HCT116 (cell line): ENCODE data around the gene TNFSF10.

Experiments used
- CBX3 ChIP-seq: IDR thresholded peaks from 2 replicates; pipeline ENCODE4 v1.6.1; 2012; ENCODE audit warnings: low read depth
- CEBPB ChIP-seq: IDR thresholded peaks from 2 replicates; pipeline ENCODE4 v1.6.1; 2012; ENCODE audit warnings: low read depth
- EZH2 ChIP-seq: fragments of 200-600 bp; sonication (generic); IDR thresholded peaks from 2 replicates; pipeline ENCODE4 v1.6.1; 2017; ENCODE audit warnings: antibody characterized with exemption, mixed run types
- POLR2A ChIP-seq: IDR thresholded peaks from 2 replicates; pipeline ENCODE4 v1.7.0; 2011; ENCODE audit warnings: borderline replicate concordance; ENCODE audit not compliant: insufficient read depth, insufficient read length; ENCODE audit errors: extremely low read depth
- YY1 ChIP-seq: IDR thresholded peaks from 2 replicates; pipeline ENCODE4 v1.6.1; 2011; ENCODE audit warnings: low read length, low read depth, moderate library complexity, mild to moderate bottlenecking; ENCODE audit not compliant: insufficient replicate concordance; ENCODE audit errors: extremely low read depth
- ZFX ChIP-seq: fragments of 450-650 bp; IDR thresholded peaks from 2 replicates; pipeline ENCODE4 v1.6.1; 2017
- ZNF274 ChIP-seq: fragments of 200-500 bp; sonication (Bioruptor generic); IDR thresholded peaks from 2 replicates; pipeline ENCODE4 v1.6.1; 2014; ENCODE audit warnings: mild to moderate bottlenecking, low read depth, low read length, inconsistent platforms
- TF ChIP-seq, protein P1 (sequence below), 3 experiments: fragments of 200-600 bp in 1 of 3; sonication (generic) in 1 of 3; IDR thresholded peaks in 2 of 3; conservative IDR thresholded peaks in 1 of 3; 2 replicates each; pipeline ENCODE4 v1.5.1; 2012 to 2017; ENCODE audit warnings: low read depth in 2 of 3, low read length in 2 of 3, antibody characterized with exemption in 1 of 3, borderline replicate concordance in 1 of 3, control low read depth in 1 of 3, mild to moderate bottlenecking in 1 of 3, mixed read lengths in 1 of 3, mixed run types in 1 of 3, moderate library complexity in 1 of 3; ENCODE audit not compliant: insufficient read depth in 1 of 3
- TF ChIP-seq, protein P2 (sequence below): IDR thresholded peaks from 2 replicates; pipeline ENCODE4 v1.6.1; 2011; ENCODE audit warnings: mild to moderate bottlenecking, low read length, moderate library complexity; ENCODE audit not compliant: insufficient replicate concordance; ENCODE audit errors: extremely low read depth
- TF ChIP-seq, protein P3 (sequence below): IDR thresholded peaks from 2 replicates; pipeline ENCODE4 v1.6.1; 2012; ENCODE audit warnings: low read depth

DNA sequence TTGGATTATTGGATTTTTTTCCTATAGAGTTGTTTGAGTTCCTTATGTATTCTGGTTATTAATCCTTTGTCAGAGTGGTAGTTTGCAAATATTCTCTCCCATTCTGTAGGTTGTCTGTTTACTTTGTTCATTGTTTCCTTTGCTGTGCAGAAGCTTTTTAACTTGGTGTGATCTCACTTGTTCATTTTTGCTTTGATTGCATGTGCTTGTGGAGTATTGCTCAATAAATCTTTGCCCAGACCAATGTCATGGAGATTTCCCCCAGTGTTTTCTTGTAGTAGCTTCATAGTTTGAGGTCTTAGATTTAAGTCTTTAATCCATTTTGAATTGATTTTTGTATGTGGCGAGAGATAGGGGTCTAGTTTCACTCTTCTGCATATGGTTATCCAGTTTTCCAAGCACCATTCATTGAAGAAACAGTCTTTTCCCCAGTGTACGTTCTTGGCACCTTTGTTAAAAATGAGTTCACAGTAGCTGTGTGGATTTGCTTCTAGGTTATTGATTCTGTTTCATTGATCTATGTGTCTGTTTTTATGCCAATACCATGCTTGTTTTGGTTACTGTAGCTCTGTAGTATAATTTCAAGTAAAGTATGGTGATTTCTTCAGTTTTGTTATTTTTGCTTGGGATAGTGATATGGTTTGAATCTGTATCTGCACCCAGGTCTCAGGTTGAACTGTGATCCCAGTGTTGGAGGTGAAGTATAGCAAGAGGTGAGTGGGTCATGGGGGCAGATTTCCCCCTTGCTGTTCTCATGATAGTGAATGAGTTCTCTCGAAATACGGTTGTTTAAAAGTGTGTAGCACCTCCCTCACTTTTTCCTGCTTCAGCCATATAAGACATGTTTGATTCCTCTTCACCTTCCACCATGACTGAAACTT is 46.1 kb upstream of the TNFSF10 start:
- TF ChIP-seq, protein P1, sequence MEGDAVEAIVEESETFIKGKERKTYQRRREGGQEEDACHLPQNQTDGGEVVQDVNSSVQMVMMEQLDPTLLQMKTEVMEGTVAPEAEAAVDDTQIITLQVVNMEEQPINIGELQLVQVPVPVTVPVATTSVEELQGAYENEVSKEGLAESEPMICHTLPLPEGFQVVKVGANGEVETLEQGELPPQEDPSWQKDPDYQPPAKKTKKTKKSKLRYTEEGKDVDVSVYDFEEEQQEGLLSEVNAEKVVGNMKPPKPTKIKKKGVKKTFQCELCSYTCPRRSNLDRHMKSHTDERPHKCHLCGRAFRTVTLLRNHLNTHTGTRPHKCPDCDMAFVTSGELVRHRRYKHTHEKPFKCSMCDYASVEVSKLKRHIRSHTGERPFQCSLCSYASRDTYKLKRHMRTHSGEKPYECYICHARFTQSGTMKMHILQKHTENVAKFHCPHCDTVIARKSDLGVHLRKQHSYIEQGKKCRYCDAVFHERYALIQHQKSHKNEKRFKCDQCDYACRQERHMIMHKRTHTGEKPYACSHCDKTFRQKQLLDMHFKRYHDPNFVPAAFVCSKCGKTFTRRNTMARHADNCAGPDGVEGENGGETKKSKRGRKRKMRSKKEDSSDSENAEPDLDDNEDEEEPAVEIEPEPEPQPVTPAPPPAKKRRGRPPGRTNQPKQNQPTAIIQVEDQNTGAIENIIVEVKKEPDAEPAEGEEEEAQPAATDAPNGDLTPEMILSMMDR (IDR thresholded peaks at IDR 0.05 in 2 of 3, conservative IDR thresholded peaks at IDR 0.05 in 1 of 3; ENCODE audit: borderline replicate concordance in 1 of 3, insufficient read depth in 1 of 3, low read depth in 2 of 3, low read length in 2 of 3) = no peak
- no peak for TF ChIP-seq POLR2A
- no peak for TF ChIP-seq ZFX
- no peak for TF ChIP-seq YY1
- TF ChIP-seq CEBPB = no peak
- no peak for TF ChIP-seq CBX3
- TF ChIP-seq, protein P2, sequence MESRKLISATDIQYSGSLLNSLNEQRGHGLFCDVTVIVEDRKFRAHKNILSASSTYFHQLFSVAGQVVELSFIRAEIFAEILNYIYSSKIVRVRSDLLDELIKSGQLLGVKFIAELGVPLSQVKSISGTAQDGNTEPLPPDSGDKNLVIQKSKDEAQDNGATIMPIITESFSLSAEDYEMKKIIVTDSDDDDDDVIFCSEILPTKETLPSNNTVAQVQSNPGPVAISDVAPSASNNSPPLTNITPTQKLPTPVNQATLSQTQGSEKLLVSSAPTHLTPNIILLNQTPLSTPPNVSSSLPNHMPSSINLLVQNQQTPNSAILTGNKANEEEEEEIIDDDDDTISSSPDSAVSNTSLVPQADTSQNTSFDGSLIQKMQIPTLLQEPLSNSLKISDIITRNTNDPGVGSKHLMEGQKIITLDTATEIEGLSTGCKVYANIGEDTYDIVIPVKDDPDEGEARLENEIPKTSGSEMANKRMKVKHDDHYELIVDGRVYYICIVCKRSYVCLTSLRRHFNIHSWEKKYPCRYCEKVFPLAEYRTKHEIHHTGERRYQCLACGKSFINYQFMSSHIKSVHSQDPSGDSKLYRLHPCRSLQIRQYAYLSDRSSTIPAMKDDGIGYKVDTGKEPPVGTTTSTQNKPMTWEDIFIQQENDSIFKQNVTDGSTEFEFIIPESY = no peak
- TF ChIP-seq, protein P3, sequence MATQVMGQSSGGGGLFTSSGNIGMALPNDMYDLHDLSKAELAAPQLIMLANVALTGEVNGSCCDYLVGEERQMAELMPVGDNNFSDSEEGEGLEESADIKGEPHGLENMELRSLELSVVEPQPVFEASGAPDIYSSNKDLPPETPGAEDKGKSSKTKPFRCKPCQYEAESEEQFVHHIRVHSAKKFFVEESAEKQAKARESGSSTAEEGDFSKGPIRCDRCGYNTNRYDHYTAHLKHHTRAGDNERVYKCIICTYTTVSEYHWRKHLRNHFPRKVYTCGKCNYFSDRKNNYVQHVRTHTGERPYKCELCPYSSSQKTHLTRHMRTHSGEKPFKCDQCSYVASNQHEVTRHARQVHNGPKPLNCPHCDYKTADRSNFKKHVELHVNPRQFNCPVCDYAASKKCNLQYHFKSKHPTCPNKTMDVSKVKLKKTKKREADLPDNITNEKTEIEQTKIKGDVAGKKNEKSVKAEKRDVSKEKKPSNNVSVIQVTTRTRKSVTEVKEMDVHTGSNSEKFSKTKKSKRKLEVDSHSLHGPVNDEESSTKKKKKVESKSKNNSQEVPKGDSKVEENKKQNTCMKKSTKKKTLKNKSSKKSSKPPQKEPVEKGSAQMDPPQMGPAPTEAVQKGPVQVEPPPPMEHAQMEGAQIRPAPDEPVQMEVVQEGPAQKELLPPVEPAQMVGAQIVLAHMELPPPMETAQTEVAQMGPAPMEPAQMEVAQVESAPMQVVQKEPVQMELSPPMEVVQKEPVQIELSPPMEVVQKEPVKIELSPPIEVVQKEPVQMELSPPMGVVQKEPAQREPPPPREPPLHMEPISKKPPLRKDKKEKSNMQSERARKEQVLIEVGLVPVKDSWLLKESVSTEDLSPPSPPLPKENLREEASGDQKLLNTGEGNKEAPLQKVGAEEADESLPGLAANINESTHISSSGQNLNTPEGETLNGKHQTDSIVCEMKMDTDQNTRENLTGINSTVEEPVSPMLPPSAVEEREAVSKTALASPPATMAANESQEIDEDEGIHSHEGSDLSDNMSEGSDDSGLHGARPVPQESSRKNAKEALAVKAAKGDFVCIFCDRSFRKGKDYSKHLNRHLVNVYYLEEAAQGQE = no peak
- no peak for TF ChIP-seq EZH2
- TF ChIP-seq ZNF274 = no peak
